Measurements from ENCODE around the gene DNM1.
"Not testable (repeated sequence)": the region's sequence is repeated elsewhere in the genome, so short reads cannot be mapped to it uniquely, and the experiment has no call there.

Gene DNM1

DNA sequence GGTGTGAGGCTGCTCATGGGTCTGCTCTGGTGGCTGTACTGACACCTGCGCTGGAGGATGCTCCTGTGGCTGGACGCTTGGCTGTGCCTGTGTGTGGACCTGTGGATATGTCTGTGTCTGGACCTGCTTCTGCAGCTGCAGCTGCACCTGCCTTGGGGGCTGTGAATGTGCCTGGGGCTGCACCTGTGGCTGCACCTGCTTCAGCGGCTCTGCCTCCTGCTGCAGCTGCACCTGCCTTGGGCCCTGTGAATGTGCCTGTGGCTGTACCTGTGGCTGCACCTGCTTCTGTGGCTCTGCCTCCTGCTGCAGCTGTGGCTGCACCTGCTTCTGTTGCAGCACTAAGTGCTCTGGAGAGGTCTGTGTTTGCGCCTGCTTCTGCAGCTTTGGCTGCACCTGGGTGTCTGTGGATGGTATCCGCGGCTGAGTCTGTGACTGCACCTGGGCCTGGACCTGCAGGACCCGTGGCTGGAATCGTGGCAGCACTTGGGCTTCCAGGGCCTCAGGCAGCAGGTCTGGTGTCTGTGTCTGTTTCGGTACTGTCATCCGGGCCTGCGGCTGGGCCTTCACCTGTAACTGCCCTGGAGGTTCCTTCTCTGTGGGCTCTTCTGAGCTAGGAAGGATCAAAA lies 24.3 kb upstream of the DNM1 start:
- DNase-seq = no peak

DNA sequence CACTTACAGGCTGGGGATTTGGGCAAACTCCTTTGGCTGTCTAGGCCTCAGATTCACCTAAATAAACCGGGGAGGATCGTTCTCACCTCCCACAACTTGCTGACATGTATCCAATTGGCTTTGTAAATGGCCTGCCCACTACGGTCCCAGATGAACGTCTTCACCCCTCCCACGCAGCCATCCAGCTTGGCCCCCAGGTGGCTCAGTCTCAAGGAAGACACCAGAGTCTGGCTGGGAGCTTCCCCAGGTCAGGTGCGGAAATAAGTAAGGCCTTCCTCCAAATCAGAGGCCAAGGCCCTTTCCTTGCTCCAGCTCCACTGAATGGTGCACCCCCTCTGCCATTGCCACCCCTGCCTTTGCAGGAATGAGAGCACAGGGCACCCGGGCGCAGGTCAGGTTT lies 23.2 kb upstream of the DNM1 start:
- no peak for DNase-seq

DNA sequence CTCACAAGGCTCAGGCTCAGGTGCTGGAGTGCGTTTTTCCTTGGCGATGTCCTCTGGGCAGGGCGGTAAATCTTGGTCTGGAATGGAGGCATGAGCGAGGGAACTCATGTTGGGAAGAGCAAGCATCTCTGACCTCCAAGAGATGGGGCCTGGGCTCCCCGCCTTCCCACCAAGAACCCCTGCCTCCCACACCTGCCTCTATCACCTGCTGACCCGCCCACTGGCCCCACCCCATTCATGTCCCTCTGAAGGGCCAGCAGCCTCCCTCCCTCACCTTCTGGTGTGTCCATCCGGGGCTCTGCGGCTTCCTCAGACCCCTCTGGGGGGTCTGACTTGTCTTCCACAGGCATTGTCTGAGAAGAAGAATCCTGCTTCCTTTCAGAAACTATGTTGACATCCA lies 22.7 kb upstream of the DNM1 start:
- DNase-seq = no peak

DNA sequence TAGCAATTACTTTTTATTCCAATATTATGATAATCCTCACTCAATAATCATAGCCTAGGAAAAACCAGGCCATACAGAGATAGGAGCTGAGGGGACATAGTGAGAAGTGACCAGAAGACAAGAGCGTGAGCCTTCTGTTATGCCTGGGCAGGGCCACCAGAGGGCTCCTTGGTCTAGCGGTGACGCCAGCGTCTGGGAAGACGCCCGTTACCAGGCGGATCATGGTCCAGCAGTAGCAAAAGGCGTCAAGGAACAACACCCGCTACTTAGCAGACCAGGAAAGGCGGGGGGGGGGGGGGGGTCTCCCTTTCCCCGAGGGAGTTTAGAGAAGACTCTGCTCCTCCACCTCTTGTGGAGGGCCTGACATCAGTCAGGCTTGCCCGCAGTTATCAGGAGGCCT lies 21.7 kb upstream of the DNM1 start:
- not testable (repeated sequence) for DNase-seq

DNA sequence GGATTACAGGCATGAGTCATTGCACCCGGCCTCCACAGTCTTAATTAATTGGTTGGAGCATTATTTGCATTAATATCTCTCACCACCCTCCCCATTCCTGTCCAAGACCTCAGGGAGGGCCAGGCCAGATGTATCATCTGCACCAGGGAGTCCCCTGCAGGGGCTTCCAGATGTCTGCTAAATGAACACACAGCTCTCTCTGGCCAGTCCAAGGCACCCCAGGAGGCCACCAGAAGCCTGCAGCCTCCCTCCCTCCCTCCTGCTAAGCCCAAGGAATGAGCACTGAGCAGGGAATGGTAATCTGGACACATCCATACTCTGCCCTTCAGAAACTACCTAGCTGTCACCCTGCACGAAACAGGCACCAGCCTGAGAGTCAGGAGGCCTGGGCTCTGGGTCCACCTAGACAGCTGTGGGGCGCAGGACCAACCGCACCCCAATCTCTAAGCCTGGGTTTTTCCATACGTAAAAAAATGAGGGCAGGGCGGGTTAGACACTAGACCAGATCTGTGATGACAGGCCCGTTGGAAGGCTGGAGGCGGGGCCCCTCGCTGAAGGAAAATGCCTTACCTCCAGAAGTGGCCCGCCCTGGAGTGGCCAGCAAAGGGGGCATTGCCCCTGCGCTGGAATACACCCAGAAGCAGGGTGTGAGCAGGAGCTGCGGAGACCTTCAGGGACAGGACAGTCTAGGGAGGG lies 20.1 kb upstream of the DNM1 start:
- DNase-seq = no peak

DNA sequence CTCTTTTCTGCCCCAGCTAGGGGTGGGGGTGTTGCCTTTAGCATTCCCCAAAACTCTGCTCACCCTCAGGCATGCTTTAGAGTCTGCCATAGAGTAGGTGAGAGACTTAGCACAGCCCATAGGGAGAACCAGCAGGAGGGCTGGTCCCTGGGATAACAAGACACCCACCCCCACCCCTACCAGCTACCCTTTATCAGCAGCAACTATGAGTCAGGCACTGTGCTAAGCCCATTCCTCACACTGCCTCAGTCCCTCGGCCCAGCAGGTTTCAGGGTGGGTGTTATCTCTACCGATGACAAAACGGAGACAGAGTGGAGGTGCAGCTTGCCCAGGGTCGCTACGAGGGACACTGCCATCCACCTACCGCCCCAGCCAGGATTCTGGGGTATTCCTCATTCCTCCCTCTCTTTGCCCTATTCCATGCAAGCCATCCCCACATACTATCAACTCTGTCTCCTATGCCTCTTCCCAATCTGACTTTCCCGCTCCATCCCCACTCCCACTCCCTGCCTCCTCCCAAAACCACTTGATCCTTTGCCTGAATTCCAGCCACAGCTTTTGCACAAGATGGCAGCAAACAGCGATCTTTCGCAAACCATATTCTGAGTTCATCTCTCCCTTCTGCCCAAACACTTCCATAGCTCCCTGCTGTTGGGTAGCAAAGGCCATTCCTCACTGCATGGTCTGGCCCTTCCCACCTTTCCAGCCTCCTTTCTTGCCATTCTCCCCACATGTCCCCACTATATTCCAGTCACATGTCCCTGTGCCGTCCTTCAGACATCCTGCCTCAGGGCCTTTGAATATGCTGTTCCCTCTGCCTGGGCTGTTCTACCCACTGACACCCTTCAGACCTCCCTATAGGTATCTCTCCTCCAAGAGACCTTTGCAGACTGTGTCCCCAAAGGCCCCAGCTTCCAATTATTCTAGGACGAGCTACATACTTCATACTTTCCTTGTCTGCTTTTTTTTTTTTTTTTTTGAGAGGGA lies 16.9 kb upstream of the DNM1 start:
- no peak for DNase-seq

DNA sequence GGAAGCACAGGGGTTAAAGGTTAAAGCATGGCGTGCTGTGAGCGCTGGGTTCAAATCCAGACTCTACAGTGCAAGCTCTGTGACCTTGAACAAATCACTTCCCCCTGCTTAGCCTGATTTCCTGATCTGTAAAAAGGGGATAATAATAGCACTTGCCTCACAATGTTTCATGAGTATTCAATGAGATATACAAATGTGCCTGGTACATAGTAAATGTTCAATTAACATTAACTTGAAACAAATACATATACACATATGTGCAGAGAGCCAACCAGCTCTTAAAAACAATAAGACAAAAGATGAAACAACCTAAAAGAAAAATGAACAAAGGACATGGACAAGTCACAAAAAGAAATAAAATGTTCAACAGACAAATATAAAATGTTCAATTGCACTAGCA lies 15.8 kb upstream of the DNM1 start:
- DNase-seq = no peak

DNA sequence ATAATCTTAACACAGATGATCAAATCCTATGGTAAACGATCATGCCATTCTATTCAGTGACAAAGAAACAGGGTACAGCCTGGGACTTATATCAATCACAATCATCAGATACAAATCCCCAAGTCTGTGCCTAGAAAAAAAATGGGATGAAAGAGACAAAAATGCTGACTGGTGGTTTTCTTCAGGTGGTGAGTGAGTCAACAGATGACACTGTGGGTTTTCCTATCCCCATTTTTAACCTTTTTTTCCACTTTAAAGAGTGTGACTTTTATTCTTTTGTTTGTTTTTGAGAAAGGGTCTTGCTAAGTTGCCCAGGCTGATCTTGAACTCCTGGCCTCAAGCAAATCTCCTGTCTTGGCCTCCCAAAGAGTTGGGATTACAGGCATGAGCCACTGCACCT lies 15.0 kb upstream of the DNM1 start:
- no peak for DNase-seq

DNA sequence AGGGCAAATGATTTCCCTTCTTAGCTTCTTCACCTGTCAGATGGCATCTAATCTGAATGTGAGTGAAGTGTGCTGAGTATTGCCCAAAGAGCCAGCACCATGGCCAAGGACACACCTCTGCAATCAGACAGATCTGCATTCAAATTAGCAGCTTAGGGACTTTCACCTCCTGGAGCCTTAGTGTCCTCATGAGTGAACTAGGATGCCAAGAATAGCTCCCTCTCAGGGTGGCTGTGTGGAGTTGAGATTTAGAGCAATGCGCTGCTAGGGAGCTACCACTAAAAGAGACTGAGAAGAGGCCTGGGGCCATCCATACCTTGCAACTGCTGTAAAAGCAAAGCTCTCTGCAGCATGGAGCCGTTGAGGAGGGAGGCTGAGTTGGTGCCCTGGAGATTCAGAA lies 13.2 kb upstream of the DNM1 start:
- no peak for DNase-seq

DNA sequence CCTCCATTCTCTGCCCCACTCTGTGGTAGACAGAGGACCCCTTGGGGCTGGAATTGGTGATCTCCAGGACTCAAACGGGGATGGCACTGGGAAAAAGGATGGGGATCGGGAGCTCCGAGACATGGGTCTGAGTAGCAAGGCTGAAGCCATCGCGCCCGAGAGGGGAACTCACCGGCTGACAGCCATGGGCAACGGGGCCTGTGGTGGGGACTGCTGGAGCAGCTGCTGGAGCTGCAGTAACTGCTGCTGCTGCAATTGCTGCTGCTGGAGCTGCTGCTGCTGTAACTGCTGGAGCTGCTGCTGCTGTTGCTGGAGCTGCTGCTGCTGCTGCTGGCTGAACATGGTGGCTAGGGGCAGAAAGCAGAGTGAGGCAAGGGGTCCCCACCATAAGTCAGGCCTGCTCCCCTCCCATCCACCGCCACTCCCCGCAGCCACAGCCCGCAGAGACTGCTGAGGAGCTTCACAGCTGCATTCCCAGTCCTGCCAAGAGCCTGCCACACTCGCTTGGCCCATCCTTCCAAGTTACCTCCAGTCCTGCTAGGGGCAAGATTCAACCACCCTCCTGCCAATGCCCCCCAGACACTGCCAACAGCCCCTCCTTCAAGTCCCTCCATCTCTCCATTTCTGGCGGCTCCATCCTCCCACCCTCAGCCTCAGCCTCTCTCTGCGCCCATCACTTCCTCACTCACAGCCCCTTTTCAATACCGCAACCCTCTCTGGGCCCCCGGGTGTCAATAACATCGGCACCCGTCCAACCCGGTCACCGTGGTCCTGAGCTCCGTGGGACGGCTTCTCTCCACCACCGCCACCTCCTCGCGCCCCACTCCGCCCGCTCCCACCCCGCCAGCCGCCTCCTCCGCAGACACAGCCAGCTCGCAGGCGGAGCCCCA lies 12.4 kb upstream of the DNM1 start:
- DNase-seq = no peak

DNA sequence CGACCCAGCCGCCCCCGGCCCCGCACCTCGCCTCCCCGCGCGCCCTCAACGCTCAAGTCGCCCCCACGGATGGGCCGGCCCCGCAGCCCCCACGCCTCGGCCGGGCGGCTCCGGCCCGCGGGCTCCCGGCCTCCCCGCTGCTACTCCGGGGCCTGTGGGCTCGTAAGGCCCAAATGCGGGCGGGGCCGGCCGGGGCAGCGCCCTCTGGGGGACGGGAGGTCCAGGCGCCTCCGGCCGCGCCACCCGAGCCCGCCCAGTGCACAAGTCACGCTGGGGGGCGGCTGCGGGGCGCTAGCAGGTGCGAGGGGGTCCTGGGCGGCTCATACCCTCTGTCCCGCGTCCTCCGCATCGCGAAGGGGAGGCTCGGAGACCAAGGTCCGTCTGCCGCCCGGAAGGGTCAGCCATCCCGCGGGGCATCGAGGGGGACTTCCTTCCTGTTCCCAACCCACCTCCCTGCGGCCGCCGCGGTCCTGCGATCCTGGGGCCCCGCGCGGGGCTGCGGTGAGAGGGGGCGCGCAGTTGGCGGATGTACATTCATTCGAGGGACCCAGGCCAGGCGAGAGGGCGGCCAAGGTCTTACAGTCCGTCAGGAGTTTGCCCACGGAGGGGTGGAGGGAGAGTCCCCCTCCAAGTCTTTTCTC lies 11.7 kb upstream of the DNM1 start, which contains the start of gene CIZ1:
Gene CIZ1, minus strand, starts transcription at position 167 of the 641 bp plus-strand sequence. CDS start 715 bp downstream, outside the sequence.
- DNase-seq = no peak

DNA sequence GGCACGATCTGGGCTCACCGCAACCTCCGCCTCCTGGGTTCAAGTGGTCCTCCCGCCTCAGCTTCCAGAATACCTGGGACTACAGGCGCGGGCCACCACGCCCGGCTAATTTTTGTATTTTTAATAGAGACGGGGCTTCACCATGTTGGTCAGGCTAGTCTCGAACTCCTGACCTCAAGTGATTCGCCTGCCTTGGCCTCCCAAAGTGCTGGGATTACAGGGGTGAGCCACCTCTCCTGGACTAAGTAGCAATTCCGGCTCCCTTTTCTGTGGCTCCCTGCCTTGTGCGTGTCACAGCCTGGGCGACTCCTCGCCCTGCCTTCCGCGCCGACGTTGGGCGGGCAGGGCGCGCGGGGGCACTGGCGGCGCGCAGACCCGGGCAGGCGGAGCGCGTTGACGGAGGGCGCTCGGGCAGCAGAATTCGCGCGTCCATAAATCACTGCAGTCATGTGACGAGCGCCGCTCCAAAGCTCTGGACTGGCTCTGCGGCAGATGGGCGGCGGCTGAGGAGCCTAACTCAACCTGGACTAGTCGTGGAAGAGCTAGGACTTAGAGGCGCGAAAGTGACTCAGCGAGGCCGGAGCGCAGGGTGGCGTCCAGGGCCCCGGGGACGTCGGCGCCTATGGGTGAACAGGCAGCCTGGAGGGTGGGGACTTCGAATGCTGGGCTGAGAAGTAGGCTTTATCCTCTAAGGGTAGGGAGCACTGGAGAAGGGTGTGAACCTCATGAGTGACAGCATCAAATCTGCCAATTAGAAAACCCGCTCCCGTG lies 10.4 kb upstream of the DNM1 start:
- peak in 1 of 2 experiments; percentile 57 for DNase-seq

DNA sequence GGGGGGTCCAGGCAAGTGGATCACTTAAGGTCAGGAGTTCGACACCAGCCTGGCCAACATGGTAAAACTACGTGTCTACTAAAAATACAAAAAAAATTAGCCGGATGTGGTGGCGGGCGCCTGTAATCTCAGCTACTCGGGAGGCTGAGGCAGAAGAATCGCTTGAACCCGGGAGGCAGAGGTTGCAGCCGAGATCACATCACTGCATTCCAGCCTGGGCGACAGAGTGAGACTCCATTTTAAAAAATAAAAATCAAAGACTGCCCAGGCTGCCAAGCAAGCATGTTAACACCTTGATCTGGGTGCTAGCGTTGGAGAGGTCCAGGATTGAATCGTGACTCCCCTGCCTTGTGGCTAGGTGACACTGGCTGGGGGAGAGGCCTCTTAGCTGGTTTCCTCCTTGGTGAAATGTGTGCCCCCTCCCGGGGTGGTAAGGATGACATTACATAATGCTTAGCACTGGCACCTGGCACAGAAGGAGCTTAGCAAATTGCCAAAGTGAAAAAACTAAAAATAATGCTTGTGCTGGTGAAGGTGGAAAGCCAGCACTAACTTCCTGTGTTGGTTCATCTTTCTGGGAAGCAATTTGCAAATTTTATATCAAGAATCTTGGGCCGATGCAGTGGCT lies 9.6 kb upstream of the DNM1 start:
- DNase-seq = no peak

DNA sequence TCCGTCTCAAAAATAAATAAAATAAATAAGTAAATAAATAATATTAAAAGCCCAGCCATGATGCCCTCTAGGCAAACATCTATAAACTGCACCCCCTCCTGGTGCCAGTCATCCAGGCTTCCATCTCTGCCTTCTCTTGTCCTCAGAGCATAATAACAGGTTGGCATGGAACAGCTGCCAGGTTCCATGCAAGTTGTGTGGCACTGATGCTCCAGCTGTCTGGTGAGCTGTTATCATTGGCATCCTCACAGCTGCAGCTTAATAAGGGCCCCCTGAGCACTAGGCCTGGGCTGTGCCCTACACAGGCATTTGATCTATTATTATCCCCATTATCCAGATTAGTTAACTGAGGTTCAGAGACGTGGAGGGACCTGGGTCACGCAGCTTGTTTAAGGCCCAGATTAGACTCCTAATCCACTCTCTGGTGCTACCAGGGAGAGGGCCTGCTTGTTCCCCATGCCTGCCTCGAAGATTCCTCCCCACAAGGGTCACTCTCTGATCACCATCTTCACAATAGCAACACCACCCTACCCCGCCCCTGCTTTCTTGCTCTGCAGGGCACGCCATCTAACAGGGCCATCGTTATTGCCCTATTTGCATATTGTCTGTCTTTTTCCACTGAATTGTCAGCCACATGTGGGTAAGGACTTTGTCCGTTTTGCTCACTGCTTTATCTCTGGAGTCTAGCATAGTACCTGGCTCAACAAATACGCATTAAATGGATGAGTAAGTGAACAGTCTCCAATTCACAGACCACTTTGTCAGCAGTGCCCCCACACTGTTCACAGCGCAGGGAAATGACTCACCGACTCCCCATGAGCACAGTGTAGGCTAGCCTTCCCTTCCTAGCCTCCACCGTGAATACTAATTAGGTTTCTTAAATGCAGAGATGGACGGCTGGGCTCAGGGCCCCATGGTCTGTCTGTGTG lies 1.5 kb upstream of the DNM1 start:
- no peak for DNase-seq

DNA sequence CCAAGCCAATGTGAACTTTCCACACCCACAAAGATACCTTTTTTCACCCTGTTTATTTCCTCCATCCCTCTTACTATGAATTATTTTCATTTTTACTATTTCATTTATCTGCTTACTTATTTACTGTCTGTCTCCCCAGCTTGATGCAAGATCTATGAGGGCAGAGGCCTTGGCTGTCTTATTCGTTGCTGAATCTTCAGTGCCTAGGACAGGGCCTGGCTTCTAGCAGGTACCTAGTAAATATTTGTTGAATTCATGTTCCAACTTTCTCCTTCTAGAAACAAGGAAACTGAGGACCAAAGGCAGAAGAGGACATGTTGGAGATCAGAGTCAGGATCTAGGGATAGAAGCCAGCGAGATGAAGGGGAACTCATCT lies 543 bp upstream of the DNM1 start:
- DNase-seq = no peak

DNA sequence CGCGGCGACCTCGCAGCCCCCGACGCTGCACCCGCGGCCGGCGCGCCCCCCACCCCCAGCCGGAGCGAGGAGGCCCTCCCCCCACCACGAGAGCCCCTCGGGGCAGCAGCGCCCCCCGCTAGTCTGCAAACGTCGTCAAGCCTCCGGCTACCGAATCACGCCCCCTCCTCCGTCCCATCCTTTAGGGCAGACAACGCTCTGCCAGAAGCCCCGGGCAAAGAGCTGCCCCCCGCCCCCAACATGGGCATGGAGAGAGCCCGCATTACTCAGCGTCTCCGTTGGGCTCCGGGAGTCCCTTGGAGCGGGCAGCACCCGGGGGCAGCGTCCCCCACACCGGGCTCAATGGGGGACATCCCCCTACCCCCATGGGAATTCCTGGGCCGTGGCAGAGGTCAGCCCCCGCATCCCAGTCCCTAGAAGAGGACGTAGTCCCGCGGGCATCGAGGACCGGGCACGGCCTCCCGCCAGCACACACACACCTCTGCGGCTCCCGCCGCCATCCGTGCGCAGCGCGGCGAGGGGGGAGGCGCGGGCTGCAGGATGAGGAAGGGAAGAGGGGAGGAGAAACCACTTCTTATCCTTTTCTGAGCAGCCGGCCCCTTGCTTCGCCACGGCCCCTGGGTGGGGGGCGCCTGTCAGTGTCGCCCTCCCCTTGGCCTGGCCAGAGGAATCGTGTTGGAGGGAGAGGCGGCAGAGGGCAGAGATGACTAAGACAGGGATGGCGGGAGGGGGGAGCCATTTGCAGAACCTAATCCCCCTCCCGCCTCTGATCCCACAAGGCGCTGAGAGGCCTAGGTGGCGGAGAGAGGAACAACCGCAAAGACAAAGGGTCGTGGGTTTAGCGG lies 750 bp downstream of the DNM1 start:
- no peak for DNase-seq

DNA sequence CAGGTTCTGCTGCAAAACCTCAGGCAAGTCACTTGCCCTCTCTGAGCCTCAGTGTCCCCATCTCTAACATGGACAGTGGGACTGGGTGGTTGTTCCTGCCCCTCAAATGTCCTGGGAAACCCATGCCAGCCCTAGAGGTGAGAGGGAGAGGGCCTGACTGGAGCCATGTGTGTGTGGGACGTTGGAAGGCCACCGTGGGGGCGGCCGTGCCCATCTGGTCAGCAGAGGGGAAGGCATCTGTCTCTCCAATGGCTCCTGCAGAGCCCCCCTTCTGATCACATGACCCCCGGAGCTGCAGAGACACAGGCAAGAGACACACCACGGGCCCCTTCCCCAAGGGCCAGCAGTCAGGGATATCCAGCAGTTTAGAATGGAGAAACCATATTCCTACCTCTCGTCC lies 1.7 kb downstream of the DNM1 start:
- DNase-seq = no peak

DNA sequence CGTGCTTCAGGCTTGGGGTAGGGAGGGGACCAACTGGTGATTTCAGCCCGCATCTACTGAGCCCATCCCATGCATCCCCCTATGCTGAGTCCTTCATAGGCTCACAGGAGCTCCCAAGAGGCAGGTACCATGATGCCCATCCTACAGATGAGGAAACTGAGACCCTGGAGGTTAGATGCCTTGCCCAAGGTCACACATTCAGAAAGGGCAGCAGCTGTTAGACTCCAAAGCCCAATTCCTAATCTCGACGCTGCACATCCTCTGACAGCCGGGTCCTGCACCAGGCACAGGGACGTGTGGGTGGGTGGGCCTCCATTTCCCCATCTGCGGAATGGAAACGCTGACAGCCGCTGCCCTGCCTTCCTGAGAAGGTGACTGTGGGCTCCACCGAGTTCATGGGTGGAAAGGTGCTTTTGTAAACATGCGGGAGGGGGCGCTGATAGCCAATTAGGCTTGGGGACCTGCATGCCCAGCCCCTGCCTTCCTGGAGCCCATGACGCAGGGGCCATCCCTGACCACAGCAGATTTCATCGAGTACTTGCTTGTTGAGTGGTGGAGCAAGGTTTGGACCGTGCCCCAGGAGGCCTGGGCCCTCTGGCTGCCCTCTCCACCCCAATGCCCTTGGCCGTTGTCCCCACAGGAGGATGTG lies 2.2 kb downstream of the DNM1 start:
- no peak for DNase-seq
